GM12891 (cell line): Measurements from ENCODE around the gene RAB25.

Source experiments
- DNase-seq: peaks from one replicate; pipeline ENCODE4 v3.0.0; 2011; ENCODE audit warnings: low spot score; ENCODE audit not compliant: insufficient read length
- FAIRE-seq: peaks from 2 replicates; lab custom pipeline; 2011; peaks lifted over from hg19 to GRCh38; lab: Jason Lieb, UNC
- PAX5 ChIP-seq: IDR thresholded peaks from 2 replicates; pipeline ENCODE4 v1.6.1; 2011; ENCODE audit warnings: low read length, moderate library complexity, mild to moderate bottlenecking; ENCODE audit not compliant: insufficient read depth, severe bottlenecking
- POLR2A ChIP-seq: IDR thresholded peaks from 2 replicates; pipeline ENCODE4 v1.6.1; 2011; ENCODE audit warnings: low read depth, low read length, control low read depth
- POLR2AphosphoS5 ChIP-seq: IDR thresholded peaks from 2 replicates; pipeline ENCODE4 v1.6.1; 2011; ENCODE audit warnings: low read depth, low read length, control low read depth
- POU2F2 ChIP-seq: IDR thresholded peaks from 2 replicates; pipeline ENCODE4 v1.6.1; 2011; ENCODE audit warnings: low read depth, mild to moderate bottlenecking, control low read depth, low read length, moderate library complexity
- SPI1 ChIP-seq: IDR thresholded peaks from 2 replicates; pipeline ENCODE4 v1.6.1; 2011; ENCODE audit warnings: low read depth, low read length, control low read depth
- TAF1 ChIP-seq: IDR thresholded peaks from 2 replicates; pipeline ENCODE4 v1.6.1; 2011; ENCODE audit warnings: low read depth, low read length, control low read depth

Gene RAB25

GRCh38 chr1:156054500-156055280 lies 6.3 kb upstream of the RAB25 start, which contains the start of gene LAMTOR2:
Gene LAMTOR2 (plus strand): TSS chr1:156054782. CDS start chr1:156054890, 108 bp downstream.
- DNase-seq (peak; percentile 95), FAIRE-seq (peak; percentile 99)
- TF ChIP-seq POLR2AphosphoS5 (peak; percentile 56; the same call in 1 of the 2 replicates), TAF1 (peak; percentile 48; the same call in 1 of the 2 replicates), POLR2A (peak; percentile 46; the same call in 1 of the 2 replicates), PAX5 (no peak), POU2F2 (peak; percentile 72), SPI1 (no peak)

- TF ChIP-seq SPI1 (peak; percentile 87), POLR2AphosphoS5 (no peak), TAF1 (no peak), POLR2A (no peak)
- no peak for DNase-seq
- FAIRE-seq: no peak
Measured at GRCh38 chr1:156055281-156056048, 5.5 kb upstream of the RAB25 start.

GRCh38 chr1:156056326-156056849 lies 4.6 kb upstream of the RAB25 start:
- TF ChIP-seq PAX5 (no peak), SPI1 (no peak), TAF1 (no peak), POLR2A (no peak), POLR2AphosphoS5 (no peak), POU2F2 (no peak)
- no peak for FAIRE-seq

GRCh38 chr1:156062189-156062588 lies 1.2 kb downstream of the RAB25 start:
- FAIRE-seq: no peak
- no peak for TF ChIP-seq PAX5
- no peak for TF ChIP-seq POU2F2
- TF ChIP-seq SPI1: no peak
- no peak for TF ChIP-seq POLR2A
- TF ChIP-seq POLR2AphosphoS5: no peak
- no peak for TF ChIP-seq TAF1
- no peak for DNase-seq

More at GRCh38 chr1:156056326-156056849, 4.6 kb upstream of the RAB25 start:
- no peak for DNase-seq

GRCh38 chr1:156063997-156064285 lies 3.0 kb downstream of the RAB25 start:
- no peak for TF ChIP-seq SPI1
- no peak for FAIRE-seq
- DNase-seq: no peak

- no peak for TF ChIP-seq POU2F2
- TF ChIP-seq POLR2AphosphoS5: no peak
- no peak for TF ChIP-seq POLR2A
- TF ChIP-seq TAF1: no peak
- TF ChIP-seq SPI1: no peak
- TF ChIP-seq PAX5: no peak
- DNase-seq (no peak), FAIRE-seq (no peak)
Measured at GRCh38 chr1:156064615-156065014, 3.7 kb downstream of the RAB25 start.

GRCh38 chr1:156065212-156065611 lies 4.3 kb downstream of the RAB25 start:
- DNase-seq (no peak), FAIRE-seq (no peak)
- TF ChIP-seq PAX5 (no peak), SPI1 (no peak), TAF1 (no peak), POLR2AphosphoS5 (no peak), POU2F2 (no peak), POLR2A (no peak)

GRCh38 chr1:156065871-156066270 lies 4.9 kb downstream of the RAB25 start:
- no peak for DNase-seq
- FAIRE-seq: no peak

GRCh38 chr1:156067262-156067661 lies 6.3 kb downstream of the RAB25 start:
- FAIRE-seq (no peak), DNase-seq (no peak)
- TF ChIP-seq PAX5: no peak
- no peak for TF ChIP-seq TAF1
- TF ChIP-seq POLR2AphosphoS5: no peak
- no peak for TF ChIP-seq POU2F2

More at GRCh38 chr1:156065871-156066270, 4.9 kb downstream of the RAB25 start:
- TF ChIP-seq PAX5 (no peak), POLR2AphosphoS5 (no peak), SPI1 (no peak), POLR2A (no peak), TAF1 (no peak), POU2F2 (no peak)
